ENCODE results near the gene ALMS1.
"Not testable (repeated sequence)": the region's sequence is repeated elsewhere in the genome, so short reads cannot be mapped to it uniquely, and the experiment has no call there.

ALMS1 gene

DNA sequence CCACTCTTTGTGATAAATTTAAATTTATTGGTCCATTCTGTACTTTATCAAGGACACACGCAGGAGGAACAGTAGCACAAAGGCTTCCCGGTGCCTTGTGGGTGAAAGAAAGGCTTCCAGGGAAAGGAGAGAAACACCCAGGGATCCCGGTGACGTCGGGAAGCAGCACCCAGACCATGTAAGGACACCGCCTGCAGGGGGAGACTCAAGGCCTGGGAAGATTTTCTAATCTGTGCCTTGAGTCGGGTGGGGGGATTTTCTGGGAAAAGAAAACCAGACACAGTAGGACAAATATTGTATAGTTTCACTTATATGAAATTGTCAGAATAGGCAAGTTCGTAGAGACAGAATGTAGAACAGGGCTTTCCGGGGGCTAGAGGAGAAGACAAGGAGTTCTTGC is 239.0 kb downstream of the ALMS1 start:
- H3K9me3 ChIP-seq (replicated peaks; ENCODE audit: low read length); H3K4me2 ChIP-seq (ENCODE audit: low read length); H3K4me1 ChIP-seq (ENCODE audit: control insufficient read depth, insufficient read depth, low read length); H3K9ac ChIP-seq (ENCODE audit: low read depth, low read length); H3K36me3 ChIP-seq (ENCODE audit: insufficient read depth, low read length); H3K27me3 ChIP-seq (ENCODE audit: control insufficient read depth, insufficient read depth, low read length); H3K4me3 ChIP-seq (ENCODE audit: low read length): not testable (repeated sequence)

DNA sequence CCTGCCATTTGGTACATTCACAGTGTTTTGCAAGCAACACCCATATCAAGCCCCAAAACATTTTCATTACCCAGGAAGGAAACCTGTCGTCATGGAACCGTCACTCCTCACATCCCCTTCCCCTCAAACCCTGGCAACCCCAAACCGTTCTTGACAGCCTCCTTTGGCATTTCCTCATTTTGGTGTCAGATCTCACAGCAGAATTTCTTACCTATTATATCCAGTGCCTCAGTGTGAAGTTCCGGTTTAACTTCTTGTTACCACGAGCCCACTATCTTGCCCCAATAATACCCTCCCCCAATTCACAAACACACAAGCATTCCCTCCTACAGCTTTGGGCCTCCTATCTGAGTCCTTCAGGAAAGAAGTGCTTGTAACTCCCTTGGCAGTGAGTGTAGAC is 240.6 kb downstream of the ALMS1 start:
- H3K4me1 ChIP-seq (ENCODE audit: control insufficient read depth, insufficient read depth, low read length); H3K9me3 ChIP-seq (replicated peaks; ENCODE audit: low read length); H3K4me3 ChIP-seq (ENCODE audit: low read length); H3K36me3 ChIP-seq (ENCODE audit: insufficient read depth, low read length); H3K9ac ChIP-seq (ENCODE audit: low read depth, low read length); H3K27me3 ChIP-seq (ENCODE audit: control insufficient read depth, insufficient read depth, low read length); H3K4me2 ChIP-seq (ENCODE audit: low read length): not testable (repeated sequence)

DNA sequence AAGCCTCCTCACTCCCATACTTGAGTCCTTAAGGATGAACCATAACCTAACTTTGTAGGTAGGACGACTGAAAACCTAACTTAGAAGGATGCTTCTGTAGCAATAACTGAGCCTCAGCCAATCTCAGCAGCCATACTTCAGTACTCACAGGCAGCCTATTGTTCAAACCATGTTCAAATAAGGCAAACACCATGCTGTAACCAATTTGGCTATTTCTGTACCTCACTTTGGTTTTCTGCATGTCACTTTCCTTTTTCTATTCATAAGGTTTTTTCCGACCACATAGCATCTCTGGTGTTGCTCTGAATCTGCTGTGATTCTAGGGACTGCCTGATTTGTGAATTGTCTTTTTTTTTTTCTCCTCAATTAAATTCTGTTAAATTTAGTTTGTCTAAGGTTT is 242.9 kb downstream of the ALMS1 start:
- not testable (repeated sequence) for H3K36me3 ChIP-seq (ENCODE audit: insufficient read depth, low read length); H3K27me3 ChIP-seq (ENCODE audit: control insufficient read depth, insufficient read depth, low read length); H3K9ac ChIP-seq (ENCODE audit: low read depth, low read length); H3K4me3 ChIP-seq (ENCODE audit: low read length); H3K9me3 ChIP-seq (replicated peaks; ENCODE audit: low read length); H3K4me2 ChIP-seq (ENCODE audit: low read length); H3K4me1 ChIP-seq (ENCODE audit: control insufficient read depth, insufficient read depth, low read length)

DNA sequence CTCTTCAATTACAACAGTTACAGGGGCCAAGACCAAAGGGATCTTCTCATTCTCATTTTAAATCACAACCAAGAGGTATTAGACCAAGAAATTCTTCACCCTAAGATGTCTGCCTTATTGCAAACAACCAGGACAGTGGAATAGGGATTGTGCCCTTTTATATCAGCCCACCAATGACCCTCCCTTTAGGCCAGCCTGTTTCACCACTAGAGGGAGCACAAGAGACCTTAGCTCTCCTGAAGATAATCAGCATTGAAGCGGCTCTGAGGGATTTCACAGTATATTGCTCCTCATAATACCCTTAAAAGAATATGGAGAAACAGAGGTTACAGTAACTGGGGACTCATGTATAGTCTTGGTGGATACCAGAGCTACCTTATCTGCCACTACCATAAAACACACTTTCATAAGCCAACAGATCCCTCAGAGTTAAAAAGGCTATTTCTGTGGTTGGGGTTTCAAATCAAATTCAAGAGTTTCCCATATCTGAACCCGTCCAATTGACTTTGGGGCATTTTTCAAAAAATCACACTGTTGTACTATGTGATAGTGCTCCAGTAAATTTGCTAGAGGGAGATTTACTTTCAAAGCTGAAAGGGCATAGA is 245.1 kb downstream of the ALMS1 start:
- not testable (repeated sequence) for H3K36me3 ChIP-seq (ENCODE audit: insufficient read depth, low read length); H3K27me3 ChIP-seq (ENCODE audit: control insufficient read depth, insufficient read depth, low read length); H3K9me3 ChIP-seq (replicated peaks; ENCODE audit: low read length); H3K4me1 ChIP-seq (ENCODE audit: control insufficient read depth, insufficient read depth, low read length); H3K4me2 ChIP-seq (ENCODE audit: low read length); H3K9ac ChIP-seq (ENCODE audit: low read depth, low read length); H3K4me3 ChIP-seq (ENCODE audit: low read length)

DNA sequence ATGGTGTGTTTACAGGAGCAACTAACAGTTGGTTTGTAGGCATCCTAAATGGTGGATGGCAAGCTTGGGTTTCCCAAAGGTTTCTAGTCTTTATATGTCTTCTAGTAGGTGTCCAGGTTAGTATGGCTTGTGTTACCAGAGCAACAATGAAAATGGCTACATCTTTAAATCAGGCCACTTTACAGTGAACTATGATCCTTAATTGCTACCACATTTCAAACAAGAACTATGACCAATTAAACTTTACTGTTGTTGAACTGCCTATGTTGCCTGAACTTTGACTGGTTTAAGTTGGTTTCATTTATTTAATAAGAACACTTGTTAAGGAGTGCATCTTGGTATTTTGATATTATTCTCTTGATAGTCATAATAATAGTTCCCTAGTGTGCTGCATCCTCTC is 251.3 kb downstream of the ALMS1 start:
- H3K4me1 ChIP-seq (ENCODE audit: control insufficient read depth, insufficient read depth, low read length); H3K36me3 ChIP-seq (ENCODE audit: insufficient read depth, low read length); H3K4me2 ChIP-seq (ENCODE audit: low read length); H3K27me3 ChIP-seq (ENCODE audit: control insufficient read depth, insufficient read depth, low read length); H3K4me3 ChIP-seq (ENCODE audit: low read length); H3K9me3 ChIP-seq (replicated peaks; ENCODE audit: low read length); H3K9ac ChIP-seq (ENCODE audit: low read depth, low read length): not testable (repeated sequence)

DNA sequence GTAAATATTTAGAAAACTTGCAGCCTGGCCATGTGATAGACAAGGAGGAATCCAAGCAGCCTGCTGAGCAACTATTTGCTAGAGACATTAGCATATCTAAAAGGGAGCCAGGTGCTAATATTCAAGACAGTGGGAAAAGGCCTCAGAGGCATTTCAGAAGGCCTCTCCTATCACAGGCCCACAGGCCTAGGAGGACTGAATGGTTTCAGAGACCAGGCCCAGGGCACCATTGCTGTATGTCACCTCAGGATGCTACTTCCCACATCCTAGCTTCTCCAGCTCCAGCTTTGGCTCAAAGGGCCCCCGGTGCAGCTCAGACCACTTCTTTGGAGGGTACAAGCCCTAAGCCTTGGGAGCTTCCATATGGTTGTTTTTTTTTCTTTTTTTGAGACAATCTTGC is 252.8 kb downstream of the ALMS1 start:
- no peaks in the 10 kb centered on the region for H3K9me3 ChIP-seq (replicated peaks; ENCODE audit: low read length)
- H3K4me1 ChIP-seq (ENCODE audit: control insufficient read depth, insufficient read depth, low read length) = no peaks in the 10 kb centered on the region
- no peaks in the 10 kb centered on the region for H3K36me3 ChIP-seq (ENCODE audit: insufficient read depth, low read length)
- H3K9ac ChIP-seq (ENCODE audit: low read depth, low read length) = no peak overlapping the region
- H3K27me3 ChIP-seq (ENCODE audit: control insufficient read depth, insufficient read depth, low read length) = peaks cover 4% of the 10 kb centered on the region
- H3K4me3 ChIP-seq (ENCODE audit: low read length) = no peak overlapping the region
- H3K4me2 ChIP-seq (ENCODE audit: low read length) = no peak overlapping the region

DNA sequence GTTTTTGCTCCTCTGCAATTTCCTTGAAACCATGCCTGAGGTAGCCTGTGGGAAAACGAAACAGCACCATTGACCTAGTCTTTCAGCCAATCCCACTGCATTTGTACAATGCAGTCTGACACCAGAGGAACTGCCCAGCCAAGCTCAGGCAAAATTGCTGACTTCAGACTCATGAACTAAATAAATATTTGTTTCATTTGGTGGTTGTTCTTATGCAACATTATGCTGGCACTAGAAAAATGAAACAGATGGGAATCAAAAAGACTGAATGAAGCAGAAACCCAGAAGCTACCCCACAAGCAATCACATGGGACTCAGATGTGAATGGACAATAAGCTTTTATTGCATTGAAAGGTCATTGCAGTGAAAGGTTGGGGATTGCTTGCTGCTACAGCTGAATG is 254.9 kb downstream of the ALMS1 start:
- Histone ChIP-seq H3K9me3 (replicated peaks; ENCODE audit: low read length) (no peaks in the 10 kb centered on the region), H3K4me3 (ENCODE audit: low read length) (no peak overlapping the region), H3K27me3 (ENCODE audit: control insufficient read depth, insufficient read depth, low read length) (peaks cover 10% of the 10 kb centered on the region), H3K4me2 (ENCODE audit: low read length) (no peak overlapping the region), H3K9ac (ENCODE audit: low read depth, low read length) (no peak overlapping the region), H3K36me3 (ENCODE audit: insufficient read depth, low read length) (no peaks in the 10 kb centered on the region), H3K4me1 (ENCODE audit: control insufficient read depth, insufficient read depth, low read length) (no peaks in the 10 kb centered on the region)

DNA sequence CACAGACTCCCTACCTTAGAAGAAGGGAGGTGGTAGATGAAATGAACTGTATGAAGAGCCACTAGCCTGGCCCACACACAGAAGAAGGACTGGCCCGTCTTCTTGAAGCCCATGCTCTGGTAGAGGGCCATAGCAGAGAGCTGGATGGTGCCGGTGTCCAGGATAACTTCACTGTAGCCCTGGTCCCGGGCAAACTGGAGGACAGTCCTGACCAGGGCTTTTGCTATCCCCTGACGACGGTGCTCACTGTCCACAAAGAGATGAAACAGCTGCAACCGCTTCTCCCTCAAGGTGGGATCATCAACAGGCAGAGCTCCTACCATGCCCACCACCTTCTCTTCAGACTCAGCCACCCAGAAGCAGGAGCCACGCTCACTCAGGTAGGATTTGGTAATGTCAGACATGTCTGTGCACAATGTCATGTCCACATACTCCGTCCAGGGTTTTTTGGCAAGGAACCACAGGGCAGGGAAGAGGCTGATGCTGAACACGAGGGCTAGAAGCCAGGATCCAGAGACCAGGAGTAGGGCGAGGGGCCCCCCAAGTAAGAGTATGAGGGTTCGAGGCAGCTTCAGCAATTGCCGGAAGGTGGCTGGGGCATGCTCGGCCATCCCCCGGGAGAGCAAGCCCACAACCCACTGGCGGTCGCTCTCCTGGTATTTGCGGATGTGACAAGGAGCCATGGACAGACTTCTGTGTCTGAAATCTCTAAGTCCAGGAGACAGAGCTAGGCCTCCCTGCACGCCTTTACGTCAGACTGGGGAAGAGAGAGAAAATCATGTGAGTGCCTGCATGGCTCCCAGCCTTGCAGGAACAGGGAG is 255.5 kb downstream of the ALMS1 start:
- Histone ChIP-seq H3K4me3 (ENCODE audit: low read length) (no peak overlapping the region), H3K4me1 (ENCODE audit: control insufficient read depth, insufficient read depth, low read length) (no peaks in the 10 kb centered on the region), H3K36me3 (ENCODE audit: insufficient read depth, low read length) (no peaks in the 10 kb centered on the region), H3K4me2 (ENCODE audit: low read length) (no peak overlapping the region), H3K9ac (ENCODE audit: low read depth, low read length) (no peak overlapping the region), H3K9me3 (replicated peaks; ENCODE audit: low read length) (no peaks in the 10 kb centered on the region), H3K27me3 (ENCODE audit: control insufficient read depth, insufficient read depth, low read length) (peaks cover 10% of the 10 kb centered on the region)

DNA sequence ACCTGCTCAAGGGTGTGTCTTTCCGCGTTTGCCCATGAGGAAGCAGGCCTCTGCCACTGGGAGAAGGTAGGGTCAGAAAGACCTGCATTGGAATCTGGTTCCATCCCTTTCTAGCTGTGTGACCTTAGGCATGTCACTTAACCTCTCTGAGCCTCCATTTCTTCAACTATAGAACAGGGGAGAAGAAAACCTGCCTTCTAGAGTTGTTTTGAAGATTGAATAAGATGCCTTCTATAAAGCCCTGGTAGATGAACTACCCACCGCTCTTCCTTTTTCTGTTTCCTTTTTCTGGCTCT is 256.1 kb downstream of the ALMS1 start:
- Histone ChIP-seq H3K4me3 (ENCODE audit: low read length) (no peak overlapping the region), H3K4me2 (ENCODE audit: low read length) (no peak overlapping the region), H3K4me1 (ENCODE audit: control insufficient read depth, insufficient read depth, low read length) (no peaks in the 10 kb centered on the region), H3K36me3 (ENCODE audit: insufficient read depth, low read length) (no peaks in the 10 kb centered on the region), H3K9ac (ENCODE audit: low read depth, low read length) (no peak overlapping the region), H3K9me3 (replicated peaks; ENCODE audit: low read length) (no peaks in the 10 kb centered on the region), H3K27me3 (ENCODE audit: control insufficient read depth, insufficient read depth, low read length) (peaks cover 10% of the 10 kb centered on the region)

DNA sequence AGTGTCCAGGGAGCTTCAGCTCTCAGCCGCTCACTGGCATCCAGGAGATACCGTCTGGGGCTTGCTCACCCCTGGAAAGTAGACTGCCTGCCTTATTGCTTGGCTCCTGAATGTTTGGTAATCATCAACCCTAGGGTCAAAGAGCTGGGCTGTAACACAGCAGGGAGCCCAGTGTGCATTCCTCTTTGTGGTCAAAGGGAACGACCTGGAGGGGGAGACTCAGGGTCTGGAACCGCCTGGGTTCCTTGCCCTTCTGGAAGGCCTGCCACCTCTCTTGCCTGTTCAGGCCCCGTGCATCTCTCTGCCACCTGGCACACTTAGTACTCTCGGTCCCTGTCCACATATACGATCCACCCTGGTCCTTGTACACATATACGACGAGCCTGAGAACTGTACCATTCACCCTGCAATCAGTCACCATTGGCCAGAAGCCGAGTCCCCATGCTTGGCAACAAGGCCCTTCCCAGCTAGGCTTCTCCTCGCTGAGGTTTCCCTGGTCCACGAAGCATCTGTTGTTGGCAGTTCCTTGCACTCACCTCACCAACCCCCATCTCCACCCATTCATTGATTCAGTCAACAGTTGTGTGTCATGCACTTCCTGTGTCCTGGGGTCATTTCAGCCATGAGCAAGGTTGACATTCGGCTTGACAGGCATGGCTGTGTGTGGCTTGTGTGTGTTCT is 256.8 kb downstream of the ALMS1 start, which contains the start of gene NAT8:
Gene NAT8, minus strand, starts transcription at position 85 of the 681 bp plus-strand sequence. CDS start 794 bp downstream, outside the sequence.
- no peaks in the 10 kb centered on the region for H3K4me1 ChIP-seq (ENCODE audit: control insufficient read depth, insufficient read depth, low read length)
- no peak within 1 kb of the TSS for H3K9ac ChIP-seq (ENCODE audit: low read depth, low read length)
- no peaks in the 10 kb centered on the region for H3K36me3 ChIP-seq (ENCODE audit: insufficient read depth, low read length)
- no peak within 1 kb of the TSS for H3K4me3 ChIP-seq (ENCODE audit: low read length)
- H3K9me3 ChIP-seq (replicated peaks; ENCODE audit: low read length) = no peaks in the 10 kb centered on the region
- H3K4me2 ChIP-seq (ENCODE audit: low read length) = no peak within 1 kb of the TSS
- H3K27me3 ChIP-seq (ENCODE audit: control insufficient read depth, insufficient read depth, low read length) = peaks cover 10% of the 10 kb centered on the region

DNA sequence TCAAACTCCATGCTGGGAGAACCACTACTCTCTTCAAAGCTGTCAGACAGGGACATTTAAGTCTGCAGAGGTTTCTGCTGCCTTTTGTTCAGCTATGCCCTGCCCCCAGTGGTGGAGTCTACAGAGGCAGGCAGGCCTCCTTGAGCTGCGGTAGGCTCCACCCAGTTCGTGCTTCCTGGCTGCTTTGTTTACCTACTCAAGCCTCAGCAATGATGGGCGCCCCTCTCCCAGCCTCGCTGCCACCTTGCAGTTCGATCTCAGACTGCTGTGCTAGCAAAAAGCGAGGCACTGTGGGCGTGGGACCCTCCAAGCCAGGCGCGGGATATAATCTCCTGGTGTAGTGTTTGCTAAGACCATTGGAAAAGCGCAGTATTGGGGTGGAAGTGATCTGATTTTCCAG is 262.1 kb downstream of the ALMS1 start:
- H3K27me3 ChIP-seq (ENCODE audit: control insufficient read depth, insufficient read depth, low read length) = peaks cover 26% of the 10 kb centered on the region
- not testable (repeated sequence) for H3K36me3 ChIP-seq (ENCODE audit: insufficient read depth, low read length); H3K9ac ChIP-seq (ENCODE audit: low read depth, low read length); H3K4me3 ChIP-seq (ENCODE audit: low read length); H3K9me3 ChIP-seq (replicated peaks; ENCODE audit: low read length); H3K4me2 ChIP-seq (ENCODE audit: low read length); H3K4me1 ChIP-seq (ENCODE audit: control insufficient read depth, insufficient read depth, low read length)
